ENCODE results near the gene SNAP91. TPM values are rescaled to one million over a fixed set of nuclear protein-coding genes. Genes with fewer than 3 reads are reported as not detected.

SNAP91 gene
- total RNA-seq, 1 donor from 2014 or later, result 0.72 TPM

- no peak for DNase-seq (ENCODE audit: low spot score)
Measured at GRCh38 chr6:83539678-83540077, 169.2 kb downstream of the SNAP91 start.

- DNase-seq (ENCODE audit: low spot score), result no peak
Measured at GRCh38 chr6:83536647-83537589, 172.0 kb downstream of the SNAP91 start.

- no peak for DNase-seq (ENCODE audit: low spot score)
Measured at GRCh38 chr6:83536034-83536646, 172.8 kb downstream of the SNAP91 start.

GRCh38 chr6:83518816-83519480 lies 190.0 kb downstream of the SNAP91 start:
- no peak for DNase-seq (ENCODE audit: low spot score)

- DNase-seq (ENCODE audit: low spot score), result no peak
Measured at GRCh38 chr6:83517500-83517899, 191.4 kb downstream of the SNAP91 start.

- peak; percentile 77 for DNase-seq (ENCODE audit: low spot score)
Measured at GRCh38 chr6:83514866-83515466, 193.9 kb downstream of the SNAP91 start.

GRCh38 chr6:83514466-83514865 lies 194.4 kb downstream of the SNAP91 start:
- no peak for DNase-seq (ENCODE audit: low spot score)

- peak; percentile 83 for DNase-seq (ENCODE audit: low spot score)
Measured at GRCh38 chr6:83511901-83512681, 196.8 kb downstream of the SNAP91 start, which contains the start of gene PRSS35. PRSS35 (plus strand) TSS chr6:83512534; CDS start chr6:83523442, 10,908 bp downstream.

GRCh38 chr6:83511266-83511665 lies 197.6 kb downstream of the SNAP91 start:
- DNase-seq (ENCODE audit: low spot score), result no peak

GRCh38 chr6:83510791-83511190 lies 198.1 kb downstream of the SNAP91 start:
- DNase-seq (ENCODE audit: low spot score), result peak; percentile 71

GRCh38 chr6:83509441-83509840 lies 199.5 kb downstream of the SNAP91 start:
- peak; percentile 61 for DNase-seq (ENCODE audit: low spot score)

- no peak for DNase-seq (ENCODE audit: low spot score)
Measured at GRCh38 chr6:83505356-83505755, 203.5 kb downstream of the SNAP91 start.

Other genes with a start within 250 kb of the SNAP91 start
- 34.7 TPM for gene PRSS35, start 196.6 kb downstream of the SNAP91 start, total RNA-seq (ENCODE audit: insufficient read depth, low replicate concordance)
- gene RIPPLY2, start 144.3 kb upstream of the SNAP91 start, total RNA-seq (ENCODE audit: insufficient read depth, low replicate concordance), result 7.0 TPM
- 3.1 TPM for gene CYB5R4, start 150.6 kb upstream of the SNAP91 start, total RNA-seq (ENCODE audit: insufficient read depth, low replicate concordance)